Measurements from ENCODE around the gene PI16.

- TF ChIP-seq EP300 (IDR thresholded peaks at IDR 0.05) (no peak), POLR2AphosphoS5 (IDR thresholded peaks at IDR 0.05) (no peak), CTCF (IDR thresholded peaks at IDR 0.05) (no peak)
Measured at GRCh38 chr6:36999751-37000125, 45.2 kb downstream of the PI16 start.
